ENCODE data around the gene SHISA9.

DNA sequence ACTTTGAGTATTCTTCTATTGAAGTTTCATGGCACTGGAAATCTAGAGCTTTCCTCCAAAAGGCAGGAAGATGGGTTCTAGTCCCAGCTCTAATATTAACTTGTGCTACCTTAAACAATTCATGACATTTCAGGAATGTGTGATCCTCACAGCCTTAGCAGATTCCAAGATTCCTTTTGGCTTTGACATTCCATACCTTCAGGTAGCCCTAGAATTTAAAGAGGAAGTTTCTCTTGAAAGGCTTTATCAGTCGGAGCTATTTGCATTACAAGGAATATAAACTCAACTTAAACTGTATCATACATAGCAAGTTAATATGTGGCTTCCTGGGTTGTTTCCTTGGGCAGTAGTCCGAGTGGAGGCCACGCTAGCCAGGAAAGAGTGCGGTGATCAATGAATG, 330.0 kb downstream of the SHISA9 start:
- TF ChIP-seq, protein P1, sequence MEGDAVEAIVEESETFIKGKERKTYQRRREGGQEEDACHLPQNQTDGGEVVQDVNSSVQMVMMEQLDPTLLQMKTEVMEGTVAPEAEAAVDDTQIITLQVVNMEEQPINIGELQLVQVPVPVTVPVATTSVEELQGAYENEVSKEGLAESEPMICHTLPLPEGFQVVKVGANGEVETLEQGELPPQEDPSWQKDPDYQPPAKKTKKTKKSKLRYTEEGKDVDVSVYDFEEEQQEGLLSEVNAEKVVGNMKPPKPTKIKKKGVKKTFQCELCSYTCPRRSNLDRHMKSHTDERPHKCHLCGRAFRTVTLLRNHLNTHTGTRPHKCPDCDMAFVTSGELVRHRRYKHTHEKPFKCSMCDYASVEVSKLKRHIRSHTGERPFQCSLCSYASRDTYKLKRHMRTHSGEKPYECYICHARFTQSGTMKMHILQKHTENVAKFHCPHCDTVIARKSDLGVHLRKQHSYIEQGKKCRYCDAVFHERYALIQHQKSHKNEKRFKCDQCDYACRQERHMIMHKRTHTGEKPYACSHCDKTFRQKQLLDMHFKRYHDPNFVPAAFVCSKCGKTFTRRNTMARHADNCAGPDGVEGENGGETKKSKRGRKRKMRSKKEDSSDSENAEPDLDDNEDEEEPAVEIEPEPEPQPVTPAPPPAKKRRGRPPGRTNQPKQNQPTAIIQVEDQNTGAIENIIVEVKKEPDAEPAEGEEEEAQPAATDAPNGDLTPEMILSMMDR (IDR thresholded peaks at IDR 0.05), result no peak
- no peak for TF ChIP-seq ZFX (IDR thresholded peaks at IDR 0.05; ENCODE audit: borderline replicate concordance)

All from 22Rv1 (cell line).